HepG2 (cell line): ENCODE results near the gene TEAD1. TPM values are rescaled to one million over a fixed set of nuclear protein-coding genes. Genes with fewer than 3 reads are reported as not detected.

Source experiments
- ATAC-seq: fragments of 200-7000 bp; cut with Tn5 transposase; 3 replicates; pipeline ENCODE4 v1.9.1; 2020; ENCODE audit warnings: mild to moderate bottlenecking, moderate library complexity
- BruUV-seq: library from RNA; stranded (reverse); fragments of 400-500 nt; replicated peaks from 2 replicates; lab custom pipeline; 2021; lab: Mats Ljungman, UMichigan
- CTCF ChIA-PET: fragments of 300-600 bp; formaldehyde crosslinking; extraction: SDS; loops from one replicate; lab custom pipeline; 2021; ENCODE audit warnings: low total read pairs, inconsistent platforms, low intra/inter-chr PET ratio; lab: Yijun Ruan, JAX
- POLR2A ChIA-PET: fragments of 350-600 bp; sonication (Branson Sonifier 250); formaldehyde crosslinking; loops from one replicate; lab custom pipeline; 2020; ENCODE audit warnings: antibody characterized with exemption, inconsistent platforms; lab: Yijun Ruan, JAX
- DNase-seq: peaks from one replicate; pipeline ENCODE4 v3.0.0-alpha.2; 2015; ENCODE audit warnings: low spot score
- FAIRE-seq: peaks from 3 replicates; lab custom pipeline; 2011; peaks lifted over from hg19 to GRCh38; lab: Jason Lieb, UNC
- H2AFZ ChIP-seq: one replicate; pipeline ENCODE4 v1.6.1; 2011; ENCODE audit warnings: low read length, inconsistent platforms
- H3K27ac ChIP-seq: fragments of 300-600 bp; 3 replicates; pipeline ENCODE4 v1.8.0; 2011; ENCODE audit warnings: mixed run types, mild to moderate bottlenecking, mixed read lengths, low read length, inconsistent platforms; ENCODE audit not compliant: insufficient read depth; ENCODE audit errors: extremely low read length
- H3K27me3 ChIP-seq, 2 experiments: fragments of 200-600 bp in 1 of 2; 2 replicates in 1 of 2; 3 replicates in 1 of 2; pipeline versions ENCODE4 v1.6.0 to v1.8.0; 2011; ENCODE audit warnings: low read length in 2 of 2, mild to moderate bottlenecking in 2 of 2, moderate library complexity in 2 of 2, inconsistent platforms in 1 of 2; ENCODE audit not compliant: insufficient read depth in 2 of 2, control insufficient read depth in 1 of 2
- H3K36me3 ChIP-seq, 2 experiments: fragments of 200-600 bp in 1 of 2; replicated peaks in 1 of 2; 2 replicates in 1 of 2; 3 replicates in 1 of 2; pipeline versions ENCODE4 v1.5.1 to v1.8.0; 2011; ENCODE audit warnings: low read length in 2 of 2, inconsistent platforms in 1 of 2; ENCODE audit not compliant: insufficient read depth in 2 of 2, control insufficient read depth in 1 of 2
- H3K4me1 ChIP-seq: 2 replicates; pipeline ENCODE4 v1.5.1; 2012; ENCODE audit warnings: low read length, inconsistent platforms; ENCODE audit not compliant: insufficient read depth
- H3K4me2 ChIP-seq: 2 replicates; pipeline ENCODE4 v1.6.0; 2011; ENCODE audit warnings: low read depth, low read length, inconsistent platforms
- H3K4me3 ChIP-seq, 3 experiments: fragments of 200-600 bp in 1 of 3; sonication (generic), shearing (Covaris generic) in 1 of 3; replicated peaks in 1 of 3; 2 replicates each; pipeline ENCODE4 v1.5.1; 2011 to 2016; ENCODE audit warnings: low read length in 3 of 3, inconsistent platforms in 2 of 3, low read depth in 2 of 3, mild to moderate bottlenecking in 2 of 3, control low read depth in 1 of 3, mixed read lengths in 1 of 3; ENCODE audit not compliant: insufficient read depth in 1 of 3
- H3K79me2 ChIP-seq: one replicate; pipeline ENCODE4 v1.6.1; 2011; ENCODE audit warnings: low read length, inconsistent platforms; ENCODE audit not compliant: insufficient read depth
- H3K9ac ChIP-seq: 2 replicates; pipeline ENCODE4 v1.6.0; 2011; ENCODE audit warnings: mild to moderate bottlenecking, low read depth, low read length, inconsistent platforms; ENCODE audit not compliant: insufficient read depth
- H3K9me3 ChIP-seq: 2 replicates; pipeline ENCODE4 v1.5.1; 2012; ENCODE audit warnings: mild to moderate bottlenecking, low read length
- H4K20me1 ChIP-seq: 2 replicates; pipeline ENCODE4 v1.6.0; 2011; ENCODE audit warnings: inconsistent platforms, mild to moderate bottlenecking, low read length, moderate library complexity; ENCODE audit not compliant: insufficient read depth
- ATAD3A ChIP-seq: sonication (generic); formaldehyde crosslinking; IDR thresholded peaks from 2 replicates; pipeline ENCODE4 v1.4.0; 2020; ENCODE audit warnings: missing genetic modification reagents
- HIVEP1 ChIP-seq: sonication (generic); formaldehyde crosslinking; IDR thresholded peaks from 2 replicates; pipeline ENCODE4 v1.4.0; 2020; ENCODE audit warnings: mild to moderate bottlenecking, missing genetic modification reagents
- KLF6 ChIP-seq: IDR thresholded peaks from 2 replicates; pipeline ENCODE4 v1.8.0; 2016; ENCODE audit warnings: missing biosample characterization, missing genetic modification reagents
- MTF1 ChIP-seq: sonication (generic); formaldehyde crosslinking; IDR thresholded peaks from 2 replicates; pipeline ENCODE4 v1.5.0; 2020; ENCODE audit warnings: missing genetic modification reagents
- RAD21 ChIP-seq: fragments of 450-650 bp; formaldehyde crosslinking; IDR thresholded peaks from 2 replicates; pipeline ENCODE4 v1.5.0; 2020; ENCODE audit warnings: mild to moderate bottlenecking
- U2AF2 ChIP-seq: fragments of 200-400 bp; formaldehyde crosslinking; IDR thresholded peaks from 2 replicates; pipeline ENCODE4 v1.6.1; 2017; ENCODE audit warnings: low read depth, mild to moderate bottlenecking, low read length
- ZBTB37 ChIP-seq: sonication (generic); formaldehyde crosslinking; IDR thresholded peaks from 2 replicates; pipeline ENCODE4 v1.4.0; 2020; ENCODE audit warnings: mild to moderate bottlenecking, missing genetic modification reagents
- ZNF235 ChIP-seq: sonication (generic); formaldehyde crosslinking; IDR thresholded peaks from 2 replicates; pipeline ENCODE4 v1.8.1; 2023; ENCODE audit warnings: mild to moderate bottlenecking, missing genetic modification reagents, borderline replicate concordance
- ZNF260 ChIP-seq: sonication (generic); formaldehyde crosslinking; IDR thresholded peaks from 2 replicates; pipeline ENCODE4 v1.4.0; 2020; ENCODE audit warnings: missing genetic modification reagents, low read depth, mild to moderate bottlenecking, borderline replicate concordance
- ZNF563 ChIP-seq: sonication (generic); formaldehyde crosslinking; IDR thresholded peaks from 2 replicates; pipeline ENCODE4 v1.8.0; 2022; ENCODE audit warnings: mild to moderate bottlenecking, moderate library complexity, missing genetic modification reagents
- WGBS: methylation state at CpG from one replicate; pipeline ENCODE4 v1.1.6; 2017; ENCODE audit warnings: low lambda C conversion rate; 5-methylcytosine and 5-hydroxymethylcytosine counted together
- in situ Hi-C: cut with HindIII; loops from 2 replicates; pipeline ENCODE4 v1.10.0; 2017; ENCODE audit warnings: low pct_unique_long_range_greater_than_20kb; ENCODE audit not compliant: extremely low pct_ligation_motif_present
- intact Hi-C: fragments of 100-400 bp; cut with micrococcal nuclease; formaldehyde crosslinking; loops from one replicate; pipeline ENCODE4 v1.10.0; 2022; ENCODE audit not compliant: unreplicated experiment
- polyA plus RNA-seq, 8 experiments: library from polyadenylated mRNA; depleted of rRNA in 3 of 8; stranded (reverse) in 7 of 8; unstranded in 1 of 8; fragments of >200 nt; fragmentation: Illumina TruSeq in 4 of 8; extraction: Trizol in 4 of 8; gene quantifications; 2 replicates each; pipeline versions ENCODE4 v1.2.1 to v1.2.3, GENCODE V29; 2011 to 2016; ENCODE audit warnings: low read depth in 4 of 8, missing spikeins in 1 of 8, mixed read lengths in 1 of 8; ENCODE audit not compliant: insufficient read depth in 1 of 8
- total RNA-seq, 5 experiments: library from RNA; depleted of rRNA; stranded (reverse); fragments of >200 nt; fragmentation: Illumina TruSeq; extraction: Trizol; gene quantifications; 2 replicates each; pipeline ENCODE4 v1.2.3, GENCODE V29; 2016; ENCODE audit warnings: low read depth in 1 of 5
- TF ChIP-seq, protein P1 (sequence below): sonication (generic); formaldehyde crosslinking; IDR thresholded peaks from 2 replicates; pipeline ENCODE4 v1.5.0; 2020; ENCODE audit warnings: missing genetic modification reagents
- TF ChIP-seq, protein P2 (sequence below): fragments of 450-650 bp; IDR thresholded peaks from 2 replicates; pipeline ENCODE4 v1.6.1; 2017

TEAD1 gene
- total and polyA plus RNA-seq, 2 of the 13 experiments (the other 11 are each of a cell fraction or from before 2014, with no cell fraction given): 20.1 to 30.5 TPM

DNA sequence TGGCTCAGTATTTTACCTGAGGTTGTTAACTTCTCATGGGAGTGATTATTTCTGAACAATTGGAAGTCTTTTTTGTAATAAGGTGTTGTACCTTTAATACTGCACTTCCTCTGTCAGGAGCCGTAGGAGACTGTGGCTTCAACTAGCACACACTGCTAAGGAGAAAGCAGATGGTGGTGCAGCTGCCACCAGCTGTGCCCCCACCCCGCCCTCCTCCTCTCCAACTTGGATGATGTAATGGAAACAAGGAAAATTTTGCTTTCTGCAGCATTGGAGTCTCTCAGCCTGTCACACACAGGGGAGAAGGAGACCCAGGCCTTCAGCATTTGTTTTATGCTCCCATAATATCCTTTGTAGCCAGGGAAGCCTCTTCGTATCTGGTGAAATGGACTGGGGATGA is 91.2 kb downstream of the TEAD1 start:
- POLR2A ChIA-PET: no interaction called here
- H3K27me3 ChIP-seq: no peaks in the 10 kb centered on the region
- no TSS peak for BruUV-seq
- CTCF ChIA-PET: no interaction called here
- intact Hi-C loops (loop anchor here (10.0 kb wide), 2 partner anchors 59 to 119 kb away; no protein-coding TSS in a partner anchor), in situ Hi-C loops (no loop called here)
- WGBS: 91% methylated on average over 3 of the region's 3 CpGs
- H3K27ac ChIP-seq: no peak overlapping the region
- H3K4me2 ChIP-seq: no peak overlapping the region
- FAIRE-seq: no peak
- peaks cover 7 to 39% of the 10 kb centered on the region in 2 experiments; a peak in 4 of 5 replicates for H3K36me3 ChIP-seq
- no peak for DNase-seq
- ATAC-seq: no peak
- H3K4me3 ChIP-seq: no peak overlapping the region
- H2AFZ ChIP-seq: no peak overlapping the region
- H3K4me1 ChIP-seq: peaks cover 37% of the 10 kb centered on the region
- H4K20me1 ChIP-seq: peaks cover 6% of the 10 kb centered on the region
- peaks cover 23% of the 10 kb centered on the region for H3K79me2 ChIP-seq
- H3K9me3 ChIP-seq: no peaks in the 10 kb centered on the region
- no peak overlapping the region for H3K9ac ChIP-seq
- TF ChIP-seq, protein P1, sequence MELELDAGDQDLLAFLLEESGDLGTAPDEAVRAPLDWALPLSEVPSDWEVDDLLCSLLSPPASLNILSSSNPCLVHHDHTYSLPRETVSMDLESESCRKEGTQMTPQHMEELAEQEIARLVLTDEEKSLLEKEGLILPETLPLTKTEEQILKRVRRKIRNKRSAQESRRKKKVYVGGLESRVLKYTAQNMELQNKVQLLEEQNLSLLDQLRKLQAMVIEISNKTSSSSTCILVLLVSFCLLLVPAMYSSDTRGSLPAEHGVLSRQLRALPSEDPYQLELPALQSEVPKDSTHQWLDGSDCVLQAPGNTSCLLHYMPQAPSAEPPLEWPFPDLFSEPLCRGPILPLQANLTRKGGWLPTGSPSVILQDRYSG: no peak
- no peak for TF ChIP-seq ZBTB37
- TF ChIP-seq MTF1 (CRISPR knock-in tag): no peak
- TF ChIP-seq, protein P2, sequence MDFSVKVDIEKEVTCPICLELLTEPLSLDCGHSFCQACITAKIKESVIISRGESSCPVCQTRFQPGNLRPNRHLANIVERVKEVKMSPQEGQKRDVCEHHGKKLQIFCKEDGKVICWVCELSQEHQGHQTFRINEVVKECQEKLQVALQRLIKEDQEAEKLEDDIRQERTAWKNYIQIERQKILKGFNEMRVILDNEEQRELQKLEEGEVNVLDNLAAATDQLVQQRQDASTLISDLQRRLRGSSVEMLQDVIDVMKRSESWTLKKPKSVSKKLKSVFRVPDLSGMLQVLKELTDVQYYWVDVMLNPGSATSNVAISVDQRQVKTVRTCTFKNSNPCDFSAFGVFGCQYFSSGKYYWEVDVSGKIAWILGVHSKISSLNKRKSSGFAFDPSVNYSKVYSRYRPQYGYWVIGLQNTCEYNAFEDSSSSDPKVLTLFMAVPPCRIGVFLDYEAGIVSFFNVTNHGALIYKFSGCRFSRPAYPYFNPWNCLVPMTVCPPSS: no peak
- no peak for TF ChIP-seq ZNF563 (CRISPR knock-in tag)
- no peak for TF ChIP-seq ATAD3A (CRISPR knock-in tag)
- TF ChIP-seq ZNF235: no peak
- TF ChIP-seq RAD21 (CRISPR knock-in tag): no peak
- TF ChIP-seq U2AF2: no peak
- no peak for TF ChIP-seq ZNF260 (CRISPR knock-in tag)
- no peak for TF ChIP-seq HIVEP1
- no peak for TF ChIP-seq KLF6
